OCI-LY1 (cell line): Measurements from ENCODE around the gene OTUD6A.

ENCODE experiments used
- H2AFZ ChIP-seq: fragments of 200-600 bp; sonication (generic), shearing (Covaris generic); 2 replicates; pipeline ENCODE4 v1.6.0; 2014; ENCODE audit warnings: antibody characterized with exemption, mild to moderate bottlenecking, low read length
- H3F3A ChIP-seq: fragments of 200-600 bp; sonication (generic), shearing (Covaris generic); 2 replicates; pipeline ENCODE4 v1.6.0; 2014; ENCODE audit warnings: mild to moderate bottlenecking, antibody characterized with exemption, low read length, moderate library complexity; ENCODE audit not compliant: insufficient read depth
- H3K27ac ChIP-seq: fragments of 200-600 bp; sonication (generic); 2 replicates; pipeline ENCODE4 v1.5.1; 2014; ENCODE audit warnings: low read length, mixed run types, mild to moderate bottlenecking, low read depth; ENCODE audit not compliant: poor library complexity, severe bottlenecking
- H3K27me3 ChIP-seq: fragments of 200-600 bp; sonication (generic); 2 replicates; pipeline ENCODE4 v1.6.0; 2014; ENCODE audit warnings: antibody characterized with exemption, mild to moderate bottlenecking, low read length, moderate library complexity; ENCODE audit not compliant: insufficient read depth
- H3K36me3 ChIP-seq: fragments of 200-600 bp; sonication (generic); 2 replicates; pipeline ENCODE4 v1.6.1; 2014; ENCODE audit warnings: mild to moderate bottlenecking, antibody characterized with exemption, low read length, moderate library complexity, mixed read lengths; ENCODE audit not compliant: insufficient read depth
- H3K4me1 ChIP-seq: fragments of 200-600 bp; sonication (generic); 2 replicates; pipeline ENCODE4 v1.5.1; 2014; ENCODE audit warnings: mild to moderate bottlenecking, low read length, moderate library complexity; ENCODE audit not compliant: insufficient read depth, severe bottlenecking
- H3K4me2 ChIP-seq: fragments of 200-600 bp; sonication (generic), shearing (Covaris generic); 2 replicates; pipeline ENCODE4 v1.6.1; 2014; ENCODE audit warnings: low read length
- H3K4me3 ChIP-seq: fragments of 200-600 bp; sonication (generic); 2 replicates; pipeline ENCODE4 v1.5.1; 2014; ENCODE audit warnings: low read length, low read depth, mild to moderate bottlenecking, mixed read lengths; ENCODE audit not compliant: poor library complexity, severe bottlenecking
- H3K79me2 ChIP-seq: fragments of 200-600 bp; shearing (Covaris generic); 2 replicates; pipeline ENCODE4 v1.6.1; 2016; ENCODE audit warnings: mixed run types, low read length, mixed read lengths; ENCODE audit not compliant: insufficient read depth
- H3K9ac ChIP-seq: fragments of 200-600 bp; sonication (generic), shearing (Covaris generic); 2 replicates; pipeline ENCODE4 v1.6.1; 2014; ENCODE audit warnings: mild to moderate bottlenecking, low read length, mixed read lengths
- H3K9me2 ChIP-seq: fragments of 200-600 bp; sonication (generic), shearing (Covaris generic); 2 replicates; pipeline ENCODE4 v1.6.1; 2014; ENCODE audit warnings: low read depth, mild to moderate bottlenecking, low read length, mixed read lengths
- H3K9me3 ChIP-seq: fragments of 200-600 bp; shearing (Covaris generic); 2 replicates; pipeline ENCODE4 v1.6.1; 2014; ENCODE audit warnings: low read length, mixed read lengths
- H4K20me1 ChIP-seq: fragments of 200-600 bp; sonication (generic), shearing (Covaris generic); 2 replicates; pipeline ENCODE4 v1.6.0; 2016; ENCODE audit warnings: mild to moderate bottlenecking, low read length; ENCODE audit not compliant: insufficient read depth
- CTCF ChIP-seq: fragments of 200-600 bp; sonication (generic), shearing (Covaris generic); IDR thresholded peaks from 2 replicates; pipeline ENCODE4 v1.5.1; 2017; ENCODE audit warnings: mild to moderate bottlenecking, antibody characterized with exemption, low read length, moderate library complexity, mixed read lengths
- EZH2 ChIP-seq: fragments of 200-600 bp; sonication (generic), shearing (Covaris generic); IDR thresholded peaks from 2 replicates; pipeline ENCODE4 v1.8.0; 2017; ENCODE audit warnings: borderline replicate concordance, mixed run types, mild to moderate bottlenecking, antibody characterized with exemption, low read length, moderate library complexity, mixed read lengths

OTUD6A gene

GRCh38 chrX:70026112-70026850 lies 36.0 kb upstream of the OTUD6A start:
- Histone ChIP-seq H3K79me2 (no peaks in the 10 kb centered on the region), H3K9ac (no peak overlapping the region), H3K4me2 (no peak overlapping the region), H3K4me3 (no peak overlapping the region), H2AFZ (no peak overlapping the region), H4K20me1 (no peaks in the 10 kb centered on the region), H3K27me3 (no peaks in the 10 kb centered on the region), H3K4me1 (no peaks in the 10 kb centered on the region), H3K9me3 (no peaks in the 10 kb centered on the region), H3K9me2 (no peaks in the 10 kb centered on the region), H3K36me3 (no peaks in the 10 kb centered on the region), H3K27ac (no peak overlapping the region), H3F3A (no peaks in the 10 kb centered on the region)
- TF ChIP-seq CTCF (no peak), EZH2 (no peak)

GRCh38 chrX:70026851-70027200 lies 35.4 kb upstream of the OTUD6A start:
- Histone ChIP-seq H3K27ac (no peak overlapping the region), H3K79me2 (no peaks in the 10 kb centered on the region), H2AFZ (no peak overlapping the region), H3K9me2 (no peaks in the 10 kb centered on the region), H3K36me3 (no peaks in the 10 kb centered on the region), H3K4me1 (no peaks in the 10 kb centered on the region), H3K4me2 (no peak overlapping the region), H3F3A (no peaks in the 10 kb centered on the region), H3K27me3 (no peaks in the 10 kb centered on the region), H3K9me3 (no peaks in the 10 kb centered on the region), H4K20me1 (no peaks in the 10 kb centered on the region), H3K9ac (no peak overlapping the region), H3K4me3 (no peak overlapping the region)
- no peak for TF ChIP-seq EZH2
- TF ChIP-seq CTCF: no peak

- Histone ChIP-seq H2AFZ (no peak overlapping the region), H3F3A (no peaks in the 10 kb centered on the region), H4K20me1 (no peaks in the 10 kb centered on the region), H3K4me1 (no peaks in the 10 kb centered on the region), H3K27ac (no peak overlapping the region), H3K9me2 (no peaks in the 10 kb centered on the region), H3K36me3 (no peaks in the 10 kb centered on the region), H3K9ac (no peak overlapping the region), H3K9me3 (no peaks in the 10 kb centered on the region), H3K4me3 (no peak overlapping the region), H3K27me3 (no peaks in the 10 kb centered on the region), H3K4me2 (no peak overlapping the region), H3K79me2 (no peaks in the 10 kb centered on the region)
- TF ChIP-seq CTCF (no peak), EZH2 (no peak)
Measured at GRCh38 chrX:70029863-70030262, 32.4 kb upstream of the OTUD6A start.
